Gastrocnemius medialis (tissue), 4 donors: Measurements from ENCODE around the gene NR2C1.

Experiments used
- CTCF ChIP-seq, 5 experiments: fragments of 450-650 bp in 3 of 5; fragments of 200-600 bp in 2 of 5; sonication (generic) in 2 of 5; IDR thresholded peaks in 4 of 5; conservative IDR thresholded peaks in 1 of 5; 1 replicate in 4 of 5; 2 replicates in 1 of 5; pipeline ENCODE4 v1.5.1; 2016 to 2019; ENCODE audit warnings: antibody characterized with exemption in 5 of 5, mild to moderate bottlenecking in 3 of 5, moderate library complexity in 3 of 5
- POLR2A ChIP-seq, 2 donors: fragments of 450-650 bp; IDR thresholded peaks; one replicate each; pipeline ENCODE4 v1.6.1; 2017; ENCODE audit warnings: antibody characterized with exemption in 2 of 2, mild to moderate bottlenecking in 2 of 2, moderate library complexity in 2 of 2

- TF ChIP-seq CTCF (IDR thresholded peaks at IDR 0.05 in 4 of 5, conservative IDR thresholded peaks at IDR 0.05 in 1 of 5) = no peak
- no peak for TF ChIP-seq POLR2A (IDR thresholded peaks at IDR 0.05)
These were observed 35.5 kb downstream of the NR2C1 start for GRCh38 chr12:95037906-95038305.
